Loucy (cell line): ENCODE results near the gene TUBGCP4.

Experiments used
- H2AFZ ChIP-seq: fragments of 200-600 bp; sonication (generic); 2 replicates; pipeline ENCODE4 v1.6.0; 2016; ENCODE audit warnings: antibody characterized with exemption, mild to moderate bottlenecking, low read length, moderate library complexity
- H3F3A ChIP-seq: fragments of 200-600 bp; 2 replicates; pipeline ENCODE4 v1.6.0; 2016; ENCODE audit warnings: antibody characterized with exemption, low read depth, mild to moderate bottlenecking
- H3K27me3 ChIP-seq: fragments of 200-600 bp; sonication (generic); 2 replicates; pipeline ENCODE4 v1.6.1; 2014; ENCODE audit warnings: low read length, mild to moderate bottlenecking; ENCODE audit not compliant: insufficient read depth, poor library complexity, severe bottlenecking
- H3K36me3 ChIP-seq: fragments of 200-600 bp; sonication (generic); 2 replicates; pipeline ENCODE4 v1.6.1; 2016; ENCODE audit warnings: low read length; ENCODE audit not compliant: insufficient read depth
- H3K4me1 ChIP-seq: fragments of 200-600 bp; sonication (generic); 2 replicates; pipeline ENCODE4 v1.5.1; 2014; ENCODE audit warnings: low read length, mild to moderate bottlenecking; ENCODE audit not compliant: insufficient read depth, poor library complexity, severe bottlenecking
- H3K4me2 ChIP-seq: fragments of 200-600 bp; sonication (generic); 2 replicates; pipeline ENCODE4 v1.6.0; 2014; ENCODE audit warnings: antibody characterized with exemption, low read length, low read depth, mild to moderate bottlenecking; ENCODE audit not compliant: poor library complexity, severe bottlenecking
- H3K4me3 ChIP-seq: fragments of 200-600 bp; sonication (generic); 2 replicates; pipeline ENCODE4 v1.5.1; 2014; ENCODE audit warnings: low read length, mild to moderate bottlenecking, mixed read lengths; ENCODE audit not compliant: poor library complexity, severe bottlenecking
- H3K79me2 ChIP-seq: fragments of 200-600 bp; sonication (generic); 2 replicates; pipeline ENCODE4 v1.6.1; 2014; ENCODE audit warnings: low read length; ENCODE audit not compliant: insufficient read depth
- H3K9ac ChIP-seq: fragments of 200-600 bp; sonication (generic); 2 replicates; pipeline ENCODE4 v1.6.0; 2014; ENCODE audit warnings: mild to moderate bottlenecking, low read depth, low read length, moderate library complexity; ENCODE audit not compliant: poor library complexity, severe bottlenecking
- H3K9me2 ChIP-seq: fragments of 200-600 bp; sonication (generic); replicated peaks from 2 replicates; pipeline ENCODE4 v1.6.1; 2016; ENCODE audit warnings: low read depth, low read length, mixed read lengths
- H3K9me3 ChIP-seq: fragments of 200-600 bp; sonication (generic); 2 replicates; pipeline ENCODE4 v1.6.1; 2014; ENCODE audit warnings: mild to moderate bottlenecking, antibody characterized with exemption, low read length, low read depth; ENCODE audit not compliant: insufficient read depth
- H4K20me1 ChIP-seq: fragments of 200-600 bp; sonication (generic); 2 replicates; pipeline ENCODE4 v1.6.0; 2014; ENCODE audit warnings: antibody characterized with exemption, low read length, mild to moderate bottlenecking; ENCODE audit not compliant: insufficient read depth, poor library complexity, severe bottlenecking
- EZH2phosphoT487 ChIP-seq: fragments of 200-600 bp; IDR thresholded peaks from 2 replicates; pipeline ENCODE4 v1.6.1; 2018; ENCODE audit warnings: antibody characterized with exemption, mild to moderate bottlenecking, moderate library complexity, borderline replicate concordance
- TF ChIP-seq, protein P1 (sequence below): fragments of 200-600 bp; sonication (generic); conservative IDR thresholded peaks from 2 replicates; pipeline ENCODE4 v1.5.1; 2014; ENCODE audit warnings: mild to moderate bottlenecking, antibody characterized with exemption, low read length

Gene TUBGCP4

DNA sequence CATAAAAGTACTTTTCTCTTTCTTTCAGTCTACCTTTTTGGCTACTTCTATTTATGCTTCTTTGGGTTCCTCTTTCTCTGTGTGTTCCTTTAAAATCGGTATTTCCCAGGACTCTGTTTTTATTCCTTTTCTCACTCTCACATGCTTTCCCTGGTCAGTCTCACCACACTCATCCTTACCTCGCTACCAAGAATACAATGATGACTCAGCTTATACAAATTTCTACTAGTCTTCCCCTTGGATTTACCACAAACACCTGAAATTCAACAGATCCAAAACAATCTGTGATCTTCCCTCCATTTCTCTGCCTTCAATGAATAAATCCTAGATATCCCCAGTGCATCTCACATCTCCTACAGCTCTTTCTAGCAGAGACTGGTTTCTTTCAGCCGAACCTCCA lies 52.9 kb downstream of the TUBGCP4 start:
- H3F3A ChIP-seq, result no peaks in the 10 kb centered on the region
- H3K9me3 ChIP-seq, result no peaks in the 10 kb centered on the region
- H4K20me1 ChIP-seq, result no peaks in the 10 kb centered on the region
- no peaks in the 10 kb centered on the region for H3K9me2 ChIP-seq
- no peak overlapping the region for H3K4me2 ChIP-seq
- no peak overlapping the region for H3K4me3 ChIP-seq
- peaks cover 76% of the 10 kb centered on the region; the same call in 1 of the 2 replicates for H3K36me3 ChIP-seq
- H3K9ac ChIP-seq, result no peak overlapping the region
- H2AFZ ChIP-seq, result no peak overlapping the region
- no peaks in the 10 kb centered on the region for H3K4me1 ChIP-seq
- no peaks in the 10 kb centered on the region for H3K79me2 ChIP-seq
- H3K27me3 ChIP-seq, result no peaks in the 10 kb centered on the region
- TF ChIP-seq, protein P1, sequence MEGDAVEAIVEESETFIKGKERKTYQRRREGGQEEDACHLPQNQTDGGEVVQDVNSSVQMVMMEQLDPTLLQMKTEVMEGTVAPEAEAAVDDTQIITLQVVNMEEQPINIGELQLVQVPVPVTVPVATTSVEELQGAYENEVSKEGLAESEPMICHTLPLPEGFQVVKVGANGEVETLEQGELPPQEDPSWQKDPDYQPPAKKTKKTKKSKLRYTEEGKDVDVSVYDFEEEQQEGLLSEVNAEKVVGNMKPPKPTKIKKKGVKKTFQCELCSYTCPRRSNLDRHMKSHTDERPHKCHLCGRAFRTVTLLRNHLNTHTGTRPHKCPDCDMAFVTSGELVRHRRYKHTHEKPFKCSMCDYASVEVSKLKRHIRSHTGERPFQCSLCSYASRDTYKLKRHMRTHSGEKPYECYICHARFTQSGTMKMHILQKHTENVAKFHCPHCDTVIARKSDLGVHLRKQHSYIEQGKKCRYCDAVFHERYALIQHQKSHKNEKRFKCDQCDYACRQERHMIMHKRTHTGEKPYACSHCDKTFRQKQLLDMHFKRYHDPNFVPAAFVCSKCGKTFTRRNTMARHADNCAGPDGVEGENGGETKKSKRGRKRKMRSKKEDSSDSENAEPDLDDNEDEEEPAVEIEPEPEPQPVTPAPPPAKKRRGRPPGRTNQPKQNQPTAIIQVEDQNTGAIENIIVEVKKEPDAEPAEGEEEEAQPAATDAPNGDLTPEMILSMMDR, result no peak
- no peak for TF ChIP-seq EZH2phosphoT487

DNA sequence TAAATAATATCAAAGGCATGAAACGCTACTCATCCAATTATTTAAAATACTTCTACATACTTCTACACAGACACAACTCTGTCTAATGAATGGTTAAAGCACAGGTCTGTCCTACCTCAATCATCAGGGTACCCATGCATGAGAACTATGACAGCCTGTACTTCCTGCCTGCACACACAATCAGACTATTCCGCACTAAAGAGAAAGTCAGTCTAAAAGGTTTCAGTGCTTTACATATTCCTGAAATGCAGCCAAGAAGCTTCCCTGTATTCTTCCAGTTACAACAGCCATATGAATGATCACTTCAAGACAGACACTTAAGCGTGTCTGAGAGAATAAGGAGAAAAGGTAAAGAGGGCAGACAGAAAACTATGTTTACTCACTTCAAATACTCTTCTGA lies 58.8 kb downstream of the TUBGCP4 start:
- no peak overlapping the region for H3K9ac ChIP-seq
- H3F3A ChIP-seq, result no peaks in the 10 kb centered on the region
- H2AFZ ChIP-seq, result no peak overlapping the region
- no peak overlapping the region for H3K4me3 ChIP-seq
- H3K36me3 ChIP-seq, result peaks cover 60% of the 10 kb centered on the region
- no peaks in the 10 kb centered on the region for H3K27me3 ChIP-seq
- H3K9me3 ChIP-seq, result no peaks in the 10 kb centered on the region
- no peaks in the 10 kb centered on the region for H4K20me1 ChIP-seq
- TF ChIP-seq, protein P1, result no peak
- no peak for TF ChIP-seq EZH2phosphoT487
- no peaks in the 10 kb centered on the region for H3K9me2 ChIP-seq
- peaks cover 7% of the 10 kb centered on the region for H3K4me1 ChIP-seq
- no peak overlapping the region for H3K4me2 ChIP-seq
- H3K79me2 ChIP-seq, result no peaks in the 10 kb centered on the region

DNA sequence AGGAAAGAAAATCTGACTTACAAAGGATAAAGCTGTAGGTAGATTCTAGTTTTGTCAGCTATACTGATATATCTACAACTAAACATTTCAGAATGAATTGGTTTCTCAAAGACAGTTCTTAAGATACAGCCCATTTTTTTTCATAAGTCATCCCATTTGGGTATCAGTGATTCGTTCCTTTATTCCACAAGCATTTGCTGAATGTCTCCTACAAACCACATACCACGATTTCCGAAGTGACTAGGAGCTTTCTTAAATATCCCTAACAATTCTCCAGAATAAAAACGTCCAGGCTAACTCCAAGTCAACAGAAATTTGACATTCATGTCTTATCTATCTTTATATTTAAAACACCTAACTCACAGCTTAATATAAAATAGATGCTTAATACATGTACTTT lies 62.3 kb downstream of the TUBGCP4 start:
- no peak overlapping the region for H2AFZ ChIP-seq
- H3K4me3 ChIP-seq, result no peak overlapping the region
- no peak overlapping the region for H3K4me2 ChIP-seq
- peaks cover 10% of the 10 kb centered on the region for H3K4me1 ChIP-seq
- H3K9me3 ChIP-seq, result no peaks in the 10 kb centered on the region
- H4K20me1 ChIP-seq, result no peaks in the 10 kb centered on the region
- no peak for TF ChIP-seq EZH2phosphoT487
- TF ChIP-seq, protein P1, result no peak
- H3K36me3 ChIP-seq, result peaks cover 49% of the 10 kb centered on the region
- no peaks in the 10 kb centered on the region for H3K27me3 ChIP-seq
- no peaks in the 10 kb centered on the region for H3K79me2 ChIP-seq
- H3K9me2 ChIP-seq, result no peaks in the 10 kb centered on the region
- H3K9ac ChIP-seq, result no peak overlapping the region
- no peaks in the 10 kb centered on the region for H3F3A ChIP-seq
